CD4-positive, alpha-beta T cell treated with Interleukin-4 for 4 hours (primary cell): ENCODE measurements around the gene MBP.
"Not testable (repeated sequence)": the region's sequence is repeated elsewhere in the genome, so short reads cannot be mapped to it uniquely, and the experiment has no call there.

Source experiments
- DNase-seq: peaks from one replicate; pipeline ENCODE4 v3.0.0-alpha.2; 2020

The MBP gene

GRCh38 chr18:77042583-77042982 lies 90.0 kb downstream of the MBP start:
- no peak for DNase-seq

- DNase-seq: no peak
Observed at GRCh38 chr18:77039196-77040130, 93.1 kb downstream of the MBP start.

- no peak for DNase-seq
Observed at GRCh38 chr18:77038182-77038858, 94.3 kb downstream of the MBP start.

- no peak for DNase-seq
Observed at GRCh38 chr18:77037567-77037966, 95.0 kb downstream of the MBP start.

- no peak for DNase-seq
Observed at GRCh38 chr18:77035380-77036187, 97.0 kb downstream of the MBP start.

- no peak for DNase-seq
Observed at GRCh38 chr18:77033575-77033974, 99.0 kb downstream of the MBP start.

GRCh38 chr18:77032181-77032701 lies 100.3 kb downstream of the MBP start:
- no peak for DNase-seq

GRCh38 chr18:77031662-77032061 lies 100.9 kb downstream of the MBP start:
- no peak for DNase-seq

- no peak for DNase-seq
Observed at GRCh38 chr18:77030201-77030600, 102.4 kb downstream of the MBP start.

- no peak for DNase-seq
Observed at GRCh38 chr18:77025831-77026363, 106.7 kb downstream of the MBP start.

- no peak for DNase-seq
Observed at GRCh38 chr18:77025123-77025522, 107.5 kb downstream of the MBP start.

- no peak for DNase-seq
Observed at GRCh38 chr18:77024476-77024875, 108.1 kb downstream of the MBP start.

GRCh38 chr18:77023102-77023782 lies 109.3 kb downstream of the MBP start:
- DNase-seq: no peak

GRCh38 chr18:77022556-77022955 lies 110.0 kb downstream of the MBP start:
- DNase-seq: no peak

- no peak for DNase-seq
Observed at GRCh38 chr18:77022116-77022515, 110.5 kb downstream of the MBP start.

- DNase-seq: not testable (repeated sequence)
Observed at GRCh38 chr18:77021478-77021877, 111.1 kb downstream of the MBP start.

- no peak for DNase-seq
Observed at GRCh38 chr18:77021075-77021474, 111.5 kb downstream of the MBP start.

- no peak for DNase-seq
Observed at GRCh38 chr18:77020561-77020960, 112.0 kb downstream of the MBP start.

- no peak for DNase-seq
Observed at GRCh38 chr18:77019641-77020040, 112.9 kb downstream of the MBP start.

- not testable (repeated sequence) for DNase-seq
Observed at GRCh38 chr18:77018650-77019049, 113.9 kb downstream of the MBP start.

- no peak for DNase-seq
Observed at GRCh38 chr18:77017355-77017754, 115.2 kb downstream of the MBP start.

- DNase-seq: no peak
Observed at GRCh38 chr18:77016936-77017335, 115.6 kb downstream of the MBP start.
